GM18870 (cell line): ENCODE data around the gene RTN1.
A peak's percentile ranks its signal among the peaks of the same experiment; 100 is the strongest.

Experiments
- ATAC-seq: cut with Tn5 transposase; IDR thresholded peaks from one replicate; pipeline ENCODE4 v1.9.1; 2021; ENCODE audit warnings: moderate library complexity; ENCODE audit not compliant: unreplicated experiment

RTN1 gene

GRCh38 chr14:59576332-59577294 is 294.0 kb downstream of the RTN1 start, which contains the start of gene CCDC175:
TSS of gene CCDC175 (minus strand) at chr14:59576812. CDS start at chr14:59576775, 37 bp downstream.
- peak; percentile 89 for ATAC-seq

DNA sequence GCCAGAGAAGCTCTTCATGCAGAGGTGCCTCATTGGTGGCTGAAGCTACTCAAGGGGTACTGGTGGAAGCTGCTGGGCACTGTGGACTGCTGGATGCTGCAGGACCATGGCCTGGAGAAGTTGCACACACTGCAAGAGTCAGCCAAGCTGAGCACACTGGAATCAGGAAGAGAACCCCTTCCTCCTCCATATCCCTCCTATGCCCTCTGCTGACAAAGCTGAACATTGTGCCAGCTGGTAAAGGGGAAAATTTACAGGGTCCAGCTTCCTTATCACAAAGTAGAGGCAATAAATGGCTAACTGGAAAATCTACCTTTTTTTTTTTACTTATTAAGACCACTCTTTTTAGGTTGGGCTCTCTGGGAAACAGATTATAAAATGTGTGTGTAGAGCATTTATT is 300.5 kb downstream of the RTN1 start:
- ATAC-seq = no peak

GRCh38 chr14:59566725-59567124 is 303.9 kb downstream of the RTN1 start:
- no peak for ATAC-seq

DNA sequence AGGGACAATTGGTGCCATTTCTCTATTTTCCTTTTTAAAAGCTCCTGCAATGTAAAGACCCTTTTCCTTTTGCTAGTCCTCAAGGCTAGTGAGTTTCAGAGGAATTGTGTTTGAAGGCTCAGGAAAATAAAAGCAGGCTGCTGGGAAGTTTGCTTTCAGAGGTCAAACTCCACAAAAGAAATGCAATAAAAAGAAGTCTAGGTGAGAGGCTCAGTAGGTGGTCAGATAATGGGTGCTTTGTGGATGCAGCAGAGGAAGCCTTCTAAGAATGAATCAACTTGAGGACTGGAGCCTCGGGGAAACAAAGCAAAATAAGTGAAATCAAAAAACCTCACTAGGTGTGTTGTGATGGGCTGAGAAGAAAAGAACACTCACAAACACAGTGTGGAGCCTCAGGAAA is 304.3 kb downstream of the RTN1 start:
- ATAC-seq = no peak

DNA sequence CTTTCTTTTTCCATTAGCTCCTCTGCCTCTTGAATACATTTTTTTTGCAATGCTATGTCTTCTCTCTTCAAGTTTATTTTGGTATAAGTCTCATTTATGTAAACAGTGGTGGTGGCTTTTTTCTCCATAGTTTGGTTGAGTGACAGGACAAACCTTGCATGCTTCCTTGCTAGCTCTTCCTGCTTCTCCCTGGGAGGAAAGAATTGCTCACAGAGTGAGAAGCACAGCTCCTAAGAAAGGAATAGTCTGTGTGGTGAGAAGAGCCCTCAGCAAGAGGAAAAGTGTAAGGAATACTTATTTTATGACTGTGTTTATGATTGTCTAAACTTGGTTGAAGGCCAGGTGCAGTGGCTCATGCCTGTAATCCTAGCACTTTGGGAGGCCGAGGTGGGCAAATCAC is 305.5 kb downstream of the RTN1 start:
- ATAC-seq = no peak

- ATAC-seq = no peak
These were observed 306.2 kb downstream of the RTN1 start for GRCh38 chr14:59564366-59564765.

DNA sequence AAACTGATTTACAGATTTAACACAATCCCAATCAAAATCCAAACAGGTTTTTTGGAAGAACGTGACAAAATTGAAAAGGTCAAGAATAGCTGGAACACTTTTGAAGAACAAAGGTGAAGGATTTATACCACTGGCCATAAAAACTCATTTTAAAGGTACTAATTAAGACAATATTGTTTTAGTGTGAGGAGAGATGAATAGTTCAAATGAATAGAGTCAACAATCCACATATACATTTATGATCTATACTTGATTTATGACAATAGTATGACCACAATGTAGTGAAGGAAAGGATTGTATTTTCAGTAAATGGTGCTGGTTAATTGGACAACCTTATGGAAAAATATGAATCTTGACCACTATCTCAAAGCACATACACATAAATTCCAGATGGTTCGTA is 323.3 kb downstream of the RTN1 start:
- ATAC-seq = no peak
